ENCODE results near the gene NUDT17.
A peak's percentile ranks its signal among the peaks of the same experiment; 100 is the strongest.
"Not testable (repeated sequence)": the region's sequence is repeated elsewhere in the genome, so short reads cannot be mapped to it uniquely, and the experiment has no call there.

NUDT17 gene

DNA sequence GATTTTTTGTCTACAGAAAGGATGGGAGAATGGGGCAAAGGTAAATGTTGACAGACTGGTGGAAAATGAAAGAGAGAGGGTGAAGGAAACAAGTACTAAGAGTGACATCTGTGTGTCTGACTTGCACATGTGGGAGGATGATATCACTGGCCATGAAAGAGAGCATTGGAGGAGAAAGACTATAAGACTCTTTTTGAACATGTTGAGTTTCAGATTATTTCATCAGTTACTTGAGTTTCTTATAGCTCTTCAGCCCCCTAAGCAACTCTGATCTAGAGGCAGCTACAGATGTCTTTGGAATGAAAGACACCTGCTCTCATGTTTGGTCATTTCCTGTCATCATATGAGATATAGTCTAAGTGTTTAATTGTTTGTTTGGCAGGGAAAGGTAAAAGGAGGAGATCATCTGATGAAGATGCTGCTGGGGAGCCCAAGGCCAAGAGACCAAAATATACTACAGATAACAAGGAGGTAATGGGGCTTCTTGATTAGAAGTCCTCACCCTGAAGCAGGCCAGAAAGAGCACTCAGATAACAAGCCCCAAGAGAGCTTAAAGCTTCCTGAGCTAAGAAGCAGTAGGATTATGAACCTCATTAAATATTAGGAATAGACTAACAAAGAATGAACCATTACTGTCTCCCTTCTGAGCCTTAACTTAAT is 16.9 kb upstream of the NUDT17 start:
- peaks cover 45% of the 10 kb centered on the region for H3K36me3 ChIP-seq (ENCODE audit: insufficient read depth)
- H3K27ac ChIP-seq: peak overlapping the region; percentile 0; the same call in 1 of the 2 replicates

DNA sequence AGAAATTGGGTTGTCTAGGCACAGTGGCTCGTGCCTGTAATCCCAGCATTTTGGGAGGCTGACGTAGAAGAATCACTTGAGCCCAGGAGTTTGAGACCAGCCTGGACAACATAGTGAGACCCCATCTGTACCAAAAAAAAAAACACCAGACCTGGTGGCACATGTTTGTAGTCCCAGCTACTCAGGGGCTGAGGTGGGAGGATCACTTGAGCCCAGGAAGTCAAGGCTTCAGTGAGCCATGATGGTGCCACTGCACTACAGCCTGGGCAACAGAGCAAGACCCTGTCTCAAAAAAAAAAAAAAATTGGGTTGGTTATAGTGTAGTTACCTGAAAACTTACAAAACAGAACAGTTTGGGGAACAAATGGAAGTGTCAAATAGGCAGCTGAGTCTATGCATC is 14.6 kb upstream of the NUDT17 start:
- not testable (repeated sequence) for H3K27me3 ChIP-seq (ENCODE audit: insufficient read depth, low read depth); H3K27ac ChIP-seq; H3K4me2 ChIP-seq; H3K4me3 ChIP-seq (IDR thresholded peaks at IDR 0.05; ENCODE audit: insufficient read depth, low read depth, low read length); H2AFZ ChIP-seq (ENCODE audit: low read depth); H4K20me1 ChIP-seq (ENCODE audit: insufficient read depth); H3K9ac ChIP-seq
- peaks cover 58% of the 10 kb centered on the region for H3K36me3 ChIP-seq (ENCODE audit: insufficient read depth)
- peaks cover 33% of the 10 kb centered on the region for H3K4me1 ChIP-seq (ENCODE audit: low read depth, poor library complexity, severe bottlenecking)
- H3K79me2 ChIP-seq (ENCODE audit: insufficient read depth, low read depth): peaks cover 15% of the 10 kb centered on the region

More for the DNA sequence above, 16.9 kb upstream of the NUDT17 start:
- peaks cover 33% of the 10 kb centered on the region for H3K79me2 ChIP-seq (ENCODE audit: insufficient read depth, low read depth)
- TF ChIP-seq, protein P1, sequence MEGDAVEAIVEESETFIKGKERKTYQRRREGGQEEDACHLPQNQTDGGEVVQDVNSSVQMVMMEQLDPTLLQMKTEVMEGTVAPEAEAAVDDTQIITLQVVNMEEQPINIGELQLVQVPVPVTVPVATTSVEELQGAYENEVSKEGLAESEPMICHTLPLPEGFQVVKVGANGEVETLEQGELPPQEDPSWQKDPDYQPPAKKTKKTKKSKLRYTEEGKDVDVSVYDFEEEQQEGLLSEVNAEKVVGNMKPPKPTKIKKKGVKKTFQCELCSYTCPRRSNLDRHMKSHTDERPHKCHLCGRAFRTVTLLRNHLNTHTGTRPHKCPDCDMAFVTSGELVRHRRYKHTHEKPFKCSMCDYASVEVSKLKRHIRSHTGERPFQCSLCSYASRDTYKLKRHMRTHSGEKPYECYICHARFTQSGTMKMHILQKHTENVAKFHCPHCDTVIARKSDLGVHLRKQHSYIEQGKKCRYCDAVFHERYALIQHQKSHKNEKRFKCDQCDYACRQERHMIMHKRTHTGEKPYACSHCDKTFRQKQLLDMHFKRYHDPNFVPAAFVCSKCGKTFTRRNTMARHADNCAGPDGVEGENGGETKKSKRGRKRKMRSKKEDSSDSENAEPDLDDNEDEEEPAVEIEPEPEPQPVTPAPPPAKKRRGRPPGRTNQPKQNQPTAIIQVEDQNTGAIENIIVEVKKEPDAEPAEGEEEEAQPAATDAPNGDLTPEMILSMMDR (conservative IDR thresholded peaks at IDR 0.05; ENCODE audit: low read depth, low read length): no peak
- H2AFZ ChIP-seq (ENCODE audit: low read depth): no peak overlapping the region
- peak overlapping the region; percentile 1; the same call in 1 of the 2 replicates for H3K4me2 ChIP-seq
- peaks cover 45% of the 10 kb centered on the region for H3K4me1 ChIP-seq (ENCODE audit: low read depth, poor library complexity, severe bottlenecking)
- H3K9ac ChIP-seq: no peak overlapping the region
- no peaks in the 10 kb centered on the region for H3K27me3 ChIP-seq (ENCODE audit: insufficient read depth, low read depth)
- H3K4me3 ChIP-seq (IDR thresholded peaks at IDR 0.05; ENCODE audit: insufficient read depth, low read depth, low read length): no peak overlapping the region
- no peaks in the 10 kb centered on the region for H4K20me1 ChIP-seq (ENCODE audit: insufficient read depth)

DNA sequence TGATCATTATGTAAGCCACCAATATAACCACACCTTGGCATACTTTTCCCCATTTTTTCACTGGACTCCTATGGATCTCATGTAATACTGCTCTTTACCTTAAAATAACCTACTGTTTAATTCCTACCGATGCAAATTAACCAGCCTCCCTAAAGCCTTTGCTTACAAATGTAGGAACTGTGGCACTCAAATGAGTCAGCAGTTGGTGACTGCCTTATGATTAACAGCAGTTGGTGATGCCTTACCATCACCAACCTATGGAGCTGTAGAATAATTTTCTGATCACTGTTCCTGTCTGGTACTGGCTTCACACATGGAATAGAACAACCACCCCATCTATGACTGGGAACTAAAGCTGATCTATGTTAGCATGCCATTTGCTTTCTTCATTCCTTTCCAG is 7.8 kb upstream of the NUDT17 start:
- H3K36me3 ChIP-seq (ENCODE audit: insufficient read depth): peaks cover 64% of the 10 kb centered on the region
- H3K27me3 ChIP-seq (ENCODE audit: insufficient read depth, low read depth): no peaks in the 10 kb centered on the region
- H3K9ac ChIP-seq: no peak overlapping the region
- H3K27ac ChIP-seq: no peak overlapping the region
- no peak overlapping the region for H3K4me2 ChIP-seq
- TF ChIP-seq, protein P1 (conservative IDR thresholded peaks at IDR 0.05; ENCODE audit: low read depth, low read length): no peak
- H4K20me1 ChIP-seq (ENCODE audit: insufficient read depth): no peaks in the 10 kb centered on the region
- H3K79me2 ChIP-seq (ENCODE audit: insufficient read depth, low read depth): no peaks in the 10 kb centered on the region
- H2AFZ ChIP-seq (ENCODE audit: low read depth): no peak overlapping the region
- H3K4me3 ChIP-seq (IDR thresholded peaks at IDR 0.05; ENCODE audit: insufficient read depth, low read depth, low read length): no peak overlapping the region
- no peaks in the 10 kb centered on the region for H3K4me1 ChIP-seq (ENCODE audit: low read depth, poor library complexity, severe bottlenecking)

DNA sequence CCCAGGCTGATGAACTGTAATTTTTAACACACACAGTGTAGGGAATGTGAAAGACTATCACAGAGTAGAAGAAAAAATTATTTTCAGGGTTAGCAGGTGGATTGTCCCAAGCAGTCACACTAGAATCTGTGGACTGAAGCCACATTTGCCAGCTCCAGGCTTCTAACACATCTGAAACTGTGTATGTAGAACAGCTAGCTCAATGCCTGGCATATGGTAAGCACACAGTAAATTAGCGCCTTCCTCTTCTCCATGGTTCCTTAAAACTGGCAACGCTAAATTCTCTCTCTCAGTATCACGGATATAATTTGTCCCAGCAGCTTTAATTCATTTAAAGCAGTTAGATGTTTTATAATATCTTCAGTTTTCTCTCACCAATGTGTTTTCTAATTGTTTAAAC is 2.4 kb upstream of the NUDT17 start:
- Histone ChIP-seq H4K20me1 (ENCODE audit: insufficient read depth) (no peaks in the 10 kb centered on the region), H3K4me3 (IDR thresholded peaks at IDR 0.05; ENCODE audit: insufficient read depth, low read depth, low read length) (no peak overlapping the region), H3K79me2 (ENCODE audit: insufficient read depth, low read depth) (no peaks in the 10 kb centered on the region), H3K27ac (no peak overlapping the region), H2AFZ (ENCODE audit: low read depth) (no peak overlapping the region), H3K27me3 (ENCODE audit: insufficient read depth, low read depth) (no peaks in the 10 kb centered on the region), H3K4me2 (no peak overlapping the region), H3K36me3 (ENCODE audit: insufficient read depth) (peaks cover 24% of the 10 kb centered on the region; the same call in 1 of the 2 replicates), H3K4me1 (ENCODE audit: low read depth, poor library complexity, severe bottlenecking) (peaks cover 35% of the 10 kb centered on the region), H3K9ac (no peak overlapping the region)
- TF ChIP-seq, protein P1 (conservative IDR thresholded peaks at IDR 0.05; ENCODE audit: low read depth, low read length): no peak

DNA sequence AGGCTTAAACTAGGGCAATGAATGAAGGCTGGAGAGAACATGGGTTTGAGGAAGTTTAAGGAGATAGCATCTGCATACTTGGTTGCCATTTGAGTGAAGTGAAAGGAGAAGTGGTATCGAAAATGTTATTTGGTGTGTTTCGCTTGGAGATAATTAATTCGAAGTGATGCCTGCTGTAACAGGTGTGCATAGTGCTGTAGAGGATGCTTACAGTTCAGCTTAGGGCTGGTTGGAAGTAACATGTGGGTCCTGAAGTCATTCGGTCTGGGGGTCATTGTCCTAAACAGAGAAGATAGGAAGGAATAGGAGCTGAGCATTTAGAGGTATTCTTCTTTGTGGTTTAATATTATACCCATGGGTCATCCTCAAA is 301 bp upstream of the NUDT17 start:
- H3K79me2 ChIP-seq (ENCODE audit: insufficient read depth, low read depth): no peaks in the 10 kb centered on the region
- H2AFZ ChIP-seq (ENCODE audit: low read depth): peak overlapping the region; percentile 82
- H3K27me3 ChIP-seq (ENCODE audit: insufficient read depth, low read depth): no peaks in the 10 kb centered on the region
- peak overlapping the region; percentile 99 for H3K4me3 ChIP-seq (IDR thresholded peaks at IDR 0.05; ENCODE audit: insufficient read depth, low read depth, low read length)
- peak overlapping the region; percentile 11; the same call in 1 of the 2 replicates for H3K27ac ChIP-seq
- H3K9ac ChIP-seq: peak overlapping the region; percentile 59; the same call in 1 of the 2 replicates
- H3K4me2 ChIP-seq: peak overlapping the region; percentile 61
- H3K36me3 ChIP-seq (ENCODE audit: insufficient read depth): peaks cover 8% of the 10 kb centered on the region; the same call in 1 of the 2 replicates
- no peaks in the 10 kb centered on the region for H4K20me1 ChIP-seq (ENCODE audit: insufficient read depth)
- H3K4me1 ChIP-seq (ENCODE audit: low read depth, poor library complexity, severe bottlenecking): peaks cover 35% of the 10 kb centered on the region
- TF ChIP-seq, protein P1 (conservative IDR thresholded peaks at IDR 0.05; ENCODE audit: low read depth, low read length): no peak

Data from KMS-11 (cell line).